ENCODE results near the gene AFG1L. TPM values are rescaled to one million over a fixed set of nuclear protein-coding genes. Genes with fewer than 3 reads are reported as not detected.
"Not testable (repeated sequence)": the region's sequence is repeated elsewhere in the genome, so short reads cannot be mapped to it uniquely, and the experiment has no call there.

The AFG1L gene
- polyA plus RNA-seq, 5 donors: 5.4 to 7.7 (median 6.8) TPM

DNA sequence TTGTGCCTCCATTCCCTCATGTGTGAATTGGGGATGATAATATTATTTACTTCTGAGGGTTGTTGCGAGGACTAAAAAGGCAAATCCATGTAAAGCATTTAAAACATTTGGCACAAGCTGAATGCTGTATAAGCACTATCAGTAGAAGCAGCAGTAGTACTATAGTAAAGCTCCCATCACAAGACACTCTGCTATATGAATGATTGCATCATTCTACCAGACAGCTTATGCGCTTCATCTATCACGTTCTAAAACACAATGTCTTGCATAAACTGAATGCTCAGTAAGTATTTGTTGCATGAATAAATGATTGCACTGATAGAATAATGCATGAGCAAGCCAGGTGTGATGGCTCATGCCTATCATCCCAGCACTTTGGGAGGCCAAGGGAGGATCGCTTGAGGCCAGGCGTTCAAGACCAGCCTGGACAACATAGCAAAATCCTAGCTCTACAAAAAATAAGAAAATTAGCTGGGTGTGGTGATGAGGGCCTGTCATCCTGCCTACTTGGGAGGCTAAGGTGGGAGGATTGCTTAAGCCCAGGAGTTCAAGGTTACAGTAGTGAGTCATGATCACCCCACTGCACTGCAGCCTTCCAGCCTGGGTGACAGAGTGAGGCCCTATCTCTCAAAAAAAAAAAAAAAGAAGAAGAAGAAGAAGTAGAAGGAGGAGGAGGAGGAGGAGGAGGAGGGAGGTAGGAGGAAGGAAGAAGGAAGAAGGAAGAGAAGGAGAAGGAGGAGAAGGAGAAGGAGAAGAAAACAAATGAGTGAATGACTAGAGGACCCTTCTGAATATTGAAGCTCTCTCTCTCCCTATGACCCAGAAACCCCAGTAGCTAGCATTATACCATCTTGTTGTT is 215.8 kb downstream of the AFG1L start:
- DNase-seq: peak; percentile 61 to 64

DNA sequence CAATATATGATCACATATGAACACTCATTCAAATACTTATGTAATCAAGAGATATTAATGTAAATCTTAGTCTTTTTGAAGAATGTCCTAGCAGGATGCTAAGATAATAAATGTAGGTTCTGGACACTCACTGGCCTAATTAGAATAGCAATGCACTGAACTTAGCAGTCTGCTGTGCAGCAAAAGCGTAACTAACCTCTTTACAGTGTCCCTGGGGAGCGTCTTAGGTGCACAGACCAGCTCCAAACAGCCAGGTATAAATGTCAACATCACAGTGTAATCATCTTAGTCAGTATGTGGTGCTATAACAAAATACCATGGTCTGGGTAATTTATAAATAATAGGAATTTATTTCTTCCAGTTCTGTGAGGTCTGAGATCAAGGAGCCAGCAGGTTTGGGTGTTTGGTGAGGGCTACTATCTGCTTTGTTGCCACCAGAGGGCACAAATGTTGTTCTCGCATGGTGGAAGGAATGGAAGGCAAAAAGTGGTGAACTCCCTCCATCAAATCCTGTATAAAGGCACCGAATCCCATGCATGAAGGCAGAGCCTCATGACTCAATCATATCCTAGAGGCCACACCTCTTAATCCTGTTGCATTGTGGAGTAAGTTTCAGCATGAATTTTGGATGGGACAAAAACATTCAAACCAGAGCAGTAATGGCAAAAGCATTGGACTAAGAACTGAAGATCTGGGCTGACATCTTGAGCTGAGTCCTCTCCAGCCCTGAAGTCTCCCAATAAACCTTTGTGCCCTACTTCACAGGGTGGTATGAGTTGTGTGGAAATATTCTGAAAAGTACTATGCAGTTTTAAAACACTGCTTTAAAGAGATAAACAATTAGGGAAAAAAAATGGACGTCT is 224.1 kb downstream of the AFG1L start:
- DNase-seq: no peak

DNA sequence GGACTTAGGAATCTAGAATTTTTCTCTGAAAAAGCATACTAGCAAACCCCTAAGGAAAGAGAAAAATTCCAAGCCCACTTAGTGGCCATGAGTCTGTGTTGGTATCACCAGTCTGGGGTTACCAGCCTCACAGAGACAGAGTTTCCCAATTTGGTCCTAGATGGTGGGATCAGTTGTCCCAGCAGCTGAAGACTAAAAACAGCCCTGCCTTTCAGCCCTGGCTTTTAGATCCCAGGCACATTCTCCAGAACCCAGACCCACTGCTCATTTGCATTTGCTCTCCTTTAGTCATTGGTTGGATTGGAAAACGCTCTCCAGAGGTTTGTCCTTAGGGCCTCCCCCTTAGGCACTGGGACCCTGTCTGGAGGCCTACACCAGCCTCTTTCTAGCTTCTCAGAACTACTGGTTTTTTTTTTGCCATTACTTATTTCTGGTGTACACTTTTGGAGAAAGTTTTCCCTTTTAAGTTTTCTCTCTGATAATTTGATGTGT is 226.8 kb downstream of the AFG1L start:
- DNase-seq: no peak

DNA sequence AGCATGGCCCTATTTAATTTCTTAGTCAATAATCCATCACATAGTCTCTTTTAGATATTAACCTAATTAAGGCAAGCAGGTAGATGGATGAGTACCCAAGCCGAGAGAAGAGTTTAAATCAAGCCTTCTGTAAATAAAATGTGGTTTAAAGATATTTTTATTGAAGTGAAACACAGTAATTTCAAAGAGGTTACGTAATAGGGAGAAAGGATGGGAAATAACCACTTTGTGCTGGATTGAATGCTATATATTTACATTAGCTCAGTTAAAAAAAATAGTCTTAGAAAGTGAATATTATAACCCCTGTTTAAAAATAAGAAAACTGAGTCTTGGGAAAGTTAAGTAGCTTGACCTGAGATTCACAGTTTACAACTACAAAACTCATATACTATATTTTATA is 228.8 kb downstream of the AFG1L start:
- DNase-seq: no peak

DNA sequence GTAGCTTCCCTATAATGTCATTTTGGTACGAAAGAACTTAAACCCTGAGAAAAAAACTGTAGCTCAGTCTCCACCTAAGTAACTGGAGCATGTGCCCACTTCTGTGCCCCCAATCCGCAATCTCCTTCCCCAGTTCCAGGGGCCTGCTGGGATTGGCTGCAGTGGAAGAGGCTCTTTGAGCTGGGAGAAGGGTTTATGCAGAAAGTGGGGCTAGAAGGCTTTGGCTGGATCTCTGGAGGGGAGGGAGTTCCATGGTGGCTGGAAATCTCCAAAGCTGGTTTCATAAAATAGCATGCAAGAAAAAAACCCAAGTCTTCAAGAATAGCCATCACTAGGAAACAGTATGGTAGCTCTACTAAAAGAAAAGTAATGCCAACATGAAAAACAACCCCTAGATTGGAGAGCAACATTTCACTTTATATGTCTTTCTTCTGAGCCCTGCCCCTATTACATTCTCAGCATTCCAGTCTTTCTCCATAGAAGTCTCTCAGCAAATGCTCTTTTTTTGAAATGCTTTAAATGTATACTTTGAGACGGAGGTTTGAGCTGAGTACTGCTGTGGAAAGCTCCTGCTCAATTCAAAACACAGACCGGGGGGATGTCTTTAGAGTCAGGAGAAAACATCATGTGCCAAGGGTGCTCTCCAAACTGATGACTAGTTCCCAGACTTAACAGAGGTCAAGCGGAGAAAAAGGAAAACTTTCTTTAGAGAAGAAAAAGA is 229.8 kb downstream of the AFG1L start:
- no peak for DNase-seq

DNA sequence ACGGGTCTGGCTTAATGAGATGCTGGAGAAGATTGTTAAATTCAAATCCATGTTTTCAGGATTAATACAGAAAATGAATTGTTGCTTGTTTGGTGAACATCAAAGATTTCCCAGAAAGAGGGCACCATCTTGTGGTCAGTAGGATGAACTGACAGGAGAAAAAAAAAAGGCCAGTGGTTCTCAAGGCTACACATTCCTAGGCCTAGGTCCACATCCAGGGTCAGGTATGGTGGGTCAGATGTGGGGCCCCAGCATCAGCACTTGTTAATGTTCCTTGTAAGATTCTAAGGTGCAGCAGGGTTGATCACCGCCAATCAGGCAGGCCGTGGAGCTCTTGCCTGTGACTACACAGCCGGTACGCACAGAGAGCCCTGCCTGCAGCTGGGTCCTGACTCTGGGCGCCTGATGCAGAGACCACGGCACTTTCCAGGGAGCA is 231.9 kb downstream of the AFG1L start:
- DNase-seq: peak in 1 of 2 donors; percentile 25

DNA sequence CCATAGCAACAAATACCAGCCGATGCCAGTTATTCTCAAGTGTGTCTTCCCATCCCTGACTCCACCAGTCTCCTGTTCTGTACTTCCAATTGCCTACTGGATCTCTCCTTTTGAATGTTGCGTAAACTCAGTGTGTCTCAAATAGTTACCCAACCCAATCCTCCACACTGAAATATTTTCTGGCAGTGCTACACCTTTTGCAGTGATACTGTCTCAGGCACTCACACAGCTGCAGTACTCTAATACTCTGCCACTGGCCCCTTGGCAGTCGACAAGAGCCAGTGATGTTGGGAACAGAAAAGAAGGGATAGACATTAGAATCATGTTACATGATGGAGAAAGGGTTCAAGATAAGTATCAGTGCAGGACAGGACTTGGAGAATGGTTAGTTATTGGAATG is 234.0 kb downstream of the AFG1L start:
- DNase-seq: no peak

DNA sequence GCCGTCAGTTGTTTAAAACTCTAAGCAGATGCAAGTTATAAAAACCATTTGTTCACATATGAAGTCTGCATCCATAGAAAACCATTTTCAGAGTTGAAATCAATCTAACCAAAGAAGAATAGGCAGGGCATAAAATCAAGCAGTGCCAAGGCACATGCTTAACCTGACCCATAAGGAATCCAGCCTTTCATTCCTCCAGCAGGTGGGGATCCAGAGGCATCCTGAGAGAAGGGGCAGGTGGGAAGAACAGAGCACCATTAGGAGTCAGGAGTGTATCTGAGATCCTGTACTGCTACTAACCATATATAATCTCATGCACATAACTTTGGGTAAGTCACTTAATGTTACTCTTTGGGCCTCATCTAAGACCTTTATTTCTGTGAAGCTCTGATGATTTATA is 236.5 kb downstream of the AFG1L start:
- DNase-seq: no peak

DNA sequence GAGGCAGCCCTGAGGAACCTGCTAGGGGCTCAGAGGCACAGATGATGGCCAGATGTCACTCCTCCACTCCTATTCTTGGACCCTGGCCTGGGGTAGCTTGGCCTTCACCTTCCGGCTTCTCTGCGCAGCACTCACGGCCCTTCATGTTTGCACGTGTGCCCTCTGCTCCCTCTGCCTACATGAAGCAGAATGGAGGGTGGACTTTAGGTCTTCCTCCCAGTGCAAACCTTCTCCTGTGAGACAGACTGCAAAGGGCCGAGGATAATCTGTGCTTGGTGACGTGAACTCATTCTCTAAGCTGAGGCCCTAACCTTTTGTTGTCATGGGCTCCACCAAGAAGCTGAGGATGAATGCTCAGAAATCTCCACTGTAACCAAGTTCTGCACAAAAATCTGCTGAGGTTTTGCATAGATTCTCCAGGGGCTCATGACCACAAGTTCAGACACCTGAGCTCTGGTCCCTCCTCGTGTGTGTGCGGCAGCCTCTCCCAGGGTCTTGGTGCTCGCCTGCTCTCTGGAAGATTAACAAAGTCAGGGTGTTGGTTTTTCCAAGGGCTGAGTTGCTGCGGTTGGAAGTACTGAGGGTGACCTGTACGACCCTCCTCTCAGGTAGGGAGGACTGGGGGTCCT is 240.4 kb downstream of the AFG1L start:
- DNase-seq: no peak

DNA sequence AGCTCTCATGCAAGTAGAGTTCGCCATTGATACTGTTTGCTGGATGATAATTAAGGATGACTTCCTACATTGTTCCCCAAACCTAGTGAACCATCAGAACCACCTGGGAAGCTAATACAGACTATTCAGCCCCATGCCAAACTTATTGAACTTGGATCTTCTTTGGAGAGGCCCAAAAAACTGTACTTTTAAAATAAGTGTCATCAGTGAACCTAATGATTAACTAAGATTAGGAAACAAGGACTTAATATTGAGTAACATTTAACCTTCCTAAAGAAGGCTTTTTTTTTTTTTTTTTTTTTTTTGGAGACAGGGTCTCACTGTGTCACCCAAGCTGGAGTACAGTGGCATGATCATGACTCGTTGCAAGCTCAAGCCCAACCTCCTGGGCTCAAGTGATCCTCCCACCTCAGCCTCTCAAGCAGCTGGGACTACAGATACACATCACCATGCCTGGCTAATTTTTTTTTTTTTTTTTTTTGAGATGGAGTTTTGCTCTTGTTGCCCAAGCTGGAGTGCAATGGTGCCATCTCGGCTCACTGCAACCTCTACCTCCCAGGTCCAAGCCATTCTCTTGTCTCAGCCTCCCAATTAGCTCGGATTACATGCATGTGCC is 241.2 kb downstream of the AFG1L start:
- not testable (repeated sequence) for DNase-seq

DNA sequence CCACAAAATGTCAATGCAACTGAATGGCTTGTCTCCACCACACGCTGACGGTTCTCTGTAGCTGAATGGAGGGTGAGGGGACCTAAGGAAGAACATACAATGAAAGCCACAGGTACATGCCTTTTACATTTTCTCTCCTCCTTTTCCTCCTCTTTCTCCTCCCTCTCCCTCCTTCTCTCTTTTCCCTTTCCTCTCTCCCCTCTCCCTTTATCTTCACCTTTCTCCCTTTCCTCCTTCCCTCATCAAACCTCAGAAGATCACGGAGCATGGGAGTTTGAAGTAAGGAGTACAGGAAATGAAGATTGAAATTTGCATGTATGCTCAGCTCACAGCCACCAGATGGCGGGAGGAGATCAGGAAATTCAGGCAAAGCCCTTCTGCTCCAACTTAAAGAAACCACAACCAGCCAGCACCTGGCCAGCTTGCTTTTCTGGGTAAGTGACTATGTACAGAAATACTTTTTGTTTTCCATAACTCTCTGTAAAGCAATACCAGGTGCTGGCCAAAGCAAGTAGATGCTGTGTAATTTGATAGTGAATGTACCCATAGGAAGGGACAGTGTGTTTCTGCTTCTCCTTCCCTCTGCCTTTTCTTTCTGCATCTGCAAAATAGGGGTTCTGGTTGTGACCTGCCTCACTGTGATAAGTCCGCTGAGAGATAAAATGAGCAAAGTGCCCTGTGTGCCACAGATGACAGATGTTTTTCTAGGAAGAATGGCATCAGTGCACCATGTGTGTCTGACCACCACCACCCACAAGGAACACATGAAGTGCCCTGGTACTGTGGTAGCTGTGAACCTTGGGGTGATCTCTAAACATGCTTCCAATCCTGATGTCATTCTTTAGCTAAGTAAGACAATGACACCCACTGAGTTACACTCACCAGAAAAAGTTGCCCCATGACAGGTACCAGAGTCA is 247.2 kb downstream of the AFG1L start:
- DNase-seq: peak; percentile 70 to 80

DNA sequence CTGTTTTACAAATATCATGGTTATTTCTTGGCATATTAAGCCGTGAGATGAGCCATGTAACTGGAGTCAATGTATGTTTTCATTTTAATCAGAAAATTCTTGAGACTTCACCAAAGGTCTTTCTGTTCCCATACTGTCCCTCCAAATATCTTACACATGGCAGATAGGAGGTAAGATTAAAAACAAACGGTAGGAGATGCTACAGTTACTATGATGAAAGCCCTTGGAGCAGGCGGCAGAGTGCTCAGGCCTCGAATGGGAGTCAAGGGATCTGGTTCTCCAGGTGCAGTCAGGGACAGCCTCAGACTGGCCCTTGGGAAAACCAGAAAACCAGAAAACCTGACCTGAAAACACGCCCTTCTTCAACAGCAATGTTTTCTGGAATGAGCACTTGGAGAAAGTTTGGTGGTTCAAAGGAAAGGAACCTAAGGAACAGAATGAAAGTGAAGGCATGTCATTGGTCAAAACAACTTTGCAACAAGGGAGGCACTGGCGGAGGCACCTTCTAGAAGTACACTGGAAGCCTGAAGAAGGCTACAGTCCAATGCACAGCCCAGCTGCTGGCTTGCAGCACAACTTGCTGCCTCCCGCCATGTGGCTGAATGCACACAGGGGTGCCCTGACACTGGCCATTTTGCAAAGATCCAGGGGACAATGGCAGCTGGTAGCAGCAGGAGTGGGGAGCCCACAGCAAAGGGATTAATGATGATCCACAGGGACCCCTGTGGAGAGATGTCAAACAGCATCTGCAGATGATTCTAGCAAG is 248.5 kb downstream of the AFG1L start:
- DNase-seq: no peak

DNA sequence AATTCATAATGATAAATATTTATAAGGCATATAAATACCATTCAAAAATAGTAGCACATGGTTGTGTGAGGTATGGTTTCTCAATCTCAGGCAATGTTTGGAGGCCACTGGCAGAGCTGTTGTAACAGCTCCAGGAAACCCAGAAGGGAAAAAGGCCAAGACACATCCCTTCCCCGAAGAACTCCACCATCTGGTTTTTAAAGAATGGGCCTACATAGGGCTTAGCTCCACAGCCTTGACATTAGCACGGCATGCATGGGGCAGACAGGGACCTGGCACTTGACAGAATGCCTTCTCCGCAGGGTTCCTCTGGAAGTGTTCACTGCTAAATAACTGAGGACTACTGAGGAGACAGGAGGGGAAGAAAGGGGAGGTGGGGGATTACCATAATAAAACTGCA is 249.8 kb downstream of the AFG1L start:
- DNase-seq: no peak

DNA sequence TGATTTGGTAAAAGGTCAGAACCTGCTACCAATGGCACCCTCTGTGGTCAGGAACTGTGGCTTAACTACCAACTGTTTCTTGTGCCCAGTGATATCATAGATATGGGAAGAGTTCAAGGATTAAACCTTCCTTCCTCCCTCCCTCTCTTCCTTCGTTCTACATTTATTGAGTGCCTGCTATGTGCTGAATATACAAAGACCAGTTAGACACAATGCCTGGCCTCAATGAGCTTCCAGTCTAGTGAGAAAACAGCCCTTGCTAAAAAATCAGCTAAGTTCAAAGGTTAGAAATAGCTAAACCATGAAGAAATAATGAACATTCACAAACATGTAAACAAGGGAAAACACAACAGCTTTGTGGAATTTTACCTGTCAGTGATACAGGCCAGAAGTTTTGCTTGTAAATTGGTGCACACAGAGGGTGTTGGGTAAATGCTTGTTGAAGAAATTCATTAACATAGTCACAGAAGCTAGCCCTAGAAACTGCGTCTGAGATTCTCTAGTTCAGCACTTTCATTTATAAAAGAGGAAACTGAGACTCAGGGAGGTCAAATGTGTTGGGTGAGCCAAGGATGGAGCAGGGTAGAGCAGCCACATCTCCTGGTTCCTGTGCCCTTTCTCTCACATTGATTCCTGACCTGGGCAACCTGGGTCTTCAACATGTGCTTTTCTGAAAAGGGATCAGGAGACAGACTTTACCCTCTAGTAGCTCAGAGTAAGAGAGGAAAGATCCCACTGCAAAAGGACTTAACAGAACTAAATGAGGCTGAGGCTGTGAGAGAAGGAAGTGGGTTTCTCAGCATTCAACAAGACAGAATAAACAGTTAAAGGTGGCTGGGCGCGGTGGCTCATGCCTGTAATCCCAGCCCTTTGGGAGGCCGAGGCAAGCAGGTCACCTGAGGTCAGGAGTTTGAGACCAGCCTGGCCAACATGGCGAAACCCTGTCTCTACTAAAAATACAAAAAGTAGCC is 251.5 kb downstream of the AFG1L start:
- no peak for DNase-seq

DNA sequence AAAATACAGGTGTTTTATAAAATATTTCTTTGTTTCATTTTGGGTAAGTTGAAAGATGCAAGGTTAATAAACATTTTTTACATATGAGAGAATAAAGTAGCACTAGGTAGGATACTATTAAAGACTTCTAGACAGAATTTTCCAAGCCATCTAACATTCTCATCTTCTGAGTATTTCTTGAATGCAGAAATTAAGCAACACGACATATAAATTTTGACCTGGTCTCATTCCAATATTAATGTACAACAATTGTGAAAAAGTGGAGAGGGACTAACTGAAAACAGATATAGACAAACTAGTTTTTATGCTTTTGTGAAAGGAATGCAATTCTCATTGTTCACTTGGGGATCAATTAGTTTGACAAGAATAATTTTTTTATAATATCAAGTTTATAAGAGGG is 254.4 kb downstream of the AFG1L start:
- no peak for DNase-seq

DNA sequence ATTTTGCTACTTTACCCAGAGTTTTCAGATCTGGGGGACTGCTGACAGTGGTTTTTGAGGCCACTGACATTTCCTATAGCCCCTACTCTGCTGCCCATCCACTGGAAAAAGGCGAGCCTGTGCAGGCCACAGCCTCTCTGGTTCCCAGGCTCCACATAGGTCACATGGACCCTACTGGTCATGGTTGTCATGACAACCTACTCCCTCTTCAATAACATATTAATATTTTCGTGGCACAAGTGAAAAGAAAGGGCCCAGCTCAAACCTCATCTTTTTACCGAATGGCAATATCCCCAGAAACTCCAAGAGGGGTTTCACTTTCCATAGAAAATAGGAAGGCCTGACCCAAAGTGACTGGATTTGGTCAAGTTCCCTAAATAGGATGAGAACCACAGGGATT is 254.9 kb downstream of the AFG1L start:
- no peak for DNase-seq

DNA sequence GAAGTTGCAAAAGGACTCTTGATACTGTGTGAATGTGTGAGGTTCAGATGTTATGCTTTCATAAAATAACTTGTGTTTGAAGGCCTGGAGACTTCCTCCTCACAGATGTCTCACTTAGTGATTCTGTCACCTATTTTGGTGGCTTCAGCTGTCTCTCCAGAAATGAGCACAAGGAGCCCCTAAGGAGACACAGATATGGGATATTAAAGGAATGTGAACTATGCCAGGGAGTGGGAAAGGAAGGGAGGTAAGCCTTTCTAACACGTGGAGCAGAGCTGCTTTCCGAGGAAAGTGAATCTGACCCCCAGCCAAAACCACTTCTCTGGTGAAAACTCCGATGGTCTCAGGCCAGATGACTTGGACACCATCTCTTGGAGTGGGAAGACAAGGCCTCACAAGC is 255.4 kb downstream of the AFG1L start:
- no peak for DNase-seq
